HCEC 1CT (cell line): ENCODE measurements around the gene ZNF710.

ENCODE experiments used
- DNase-seq: peaks from one replicate; pipeline ENCODE4 v3.0.0-alpha.2; 2017

Gene ZNF710

DNA sequence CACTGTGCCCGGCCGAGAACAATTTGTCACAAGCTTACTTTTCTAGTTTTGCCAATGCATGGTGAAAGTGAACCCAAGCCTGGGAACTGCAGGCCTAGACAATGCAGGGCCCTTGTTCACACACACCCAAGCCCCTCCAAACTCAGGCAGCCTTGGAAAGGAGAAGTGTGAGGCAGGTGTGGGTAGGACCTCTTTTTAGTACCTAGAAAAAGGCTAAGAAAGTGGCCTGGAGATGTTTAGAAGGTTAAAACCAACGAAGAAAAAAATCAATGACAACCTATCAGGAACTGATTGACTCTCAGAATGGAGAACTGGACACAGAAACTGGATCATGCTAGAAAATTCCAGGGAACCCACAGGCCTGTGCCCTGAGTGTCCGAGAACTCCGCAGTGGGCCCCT, 82.3 kb downstream of the ZNF710 start:
- no peak for DNase-seq

DNA sequence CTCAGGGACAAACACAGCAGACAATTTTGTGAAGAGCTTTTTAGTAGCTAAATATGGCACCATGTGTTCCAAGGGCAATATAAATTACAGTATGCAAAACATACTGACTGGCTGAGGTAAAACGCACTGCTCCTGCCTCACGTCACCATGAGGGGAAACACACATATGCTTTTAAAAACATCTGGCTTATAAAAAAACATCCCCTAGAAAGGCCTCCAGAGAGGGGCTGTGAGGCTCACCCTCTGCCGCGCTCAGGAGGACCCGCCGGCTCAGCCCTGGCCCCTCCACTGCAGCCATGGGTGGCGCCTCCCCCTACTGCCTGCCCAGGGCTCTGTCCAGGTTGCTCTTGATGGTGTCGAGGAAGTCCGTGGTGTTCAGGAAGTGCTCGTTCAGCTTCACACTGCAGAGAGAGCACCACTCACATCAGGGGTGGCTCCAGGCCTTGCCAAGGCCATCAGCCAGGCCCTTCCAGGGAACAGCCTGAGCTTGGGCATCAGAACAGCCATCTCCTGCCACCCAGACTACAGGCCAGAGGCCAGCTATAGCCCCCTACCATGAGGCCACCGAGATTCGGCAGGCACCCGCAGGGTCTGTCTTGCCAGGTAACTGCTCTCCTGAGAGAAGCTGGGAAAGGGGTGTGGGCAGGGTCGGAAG, 83.0 kb downstream of the ZNF710 start:
- DNase-seq: no peak

DNA sequence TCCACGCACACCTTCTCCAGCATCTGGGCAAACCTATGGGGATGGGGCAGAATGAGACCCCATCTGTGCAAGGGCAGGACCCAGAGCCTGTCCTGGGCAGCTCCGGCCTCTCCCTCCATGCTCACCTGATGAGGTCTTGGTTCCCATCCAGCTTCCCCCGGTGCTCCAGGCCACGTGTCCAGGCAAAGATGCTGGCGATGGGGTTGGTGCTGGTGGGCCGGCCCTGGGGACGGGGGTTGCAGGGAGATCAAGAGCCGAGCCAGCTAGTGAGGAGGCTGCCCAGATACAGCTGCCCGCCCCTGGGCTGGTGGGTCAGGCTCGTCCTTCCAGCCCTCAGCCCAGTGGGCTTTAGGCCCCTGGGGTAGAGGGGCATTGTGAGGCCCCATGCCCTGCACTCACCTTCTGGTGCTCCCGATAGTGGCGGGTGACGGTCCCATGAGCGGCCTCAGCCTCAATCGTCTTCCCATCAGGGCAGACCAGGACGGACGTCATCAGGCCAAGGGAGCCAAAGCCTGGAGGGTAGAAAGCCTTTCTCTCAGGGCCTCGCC, 83.8 kb downstream of the ZNF710 start:
- no peak for DNase-seq

DNA sequence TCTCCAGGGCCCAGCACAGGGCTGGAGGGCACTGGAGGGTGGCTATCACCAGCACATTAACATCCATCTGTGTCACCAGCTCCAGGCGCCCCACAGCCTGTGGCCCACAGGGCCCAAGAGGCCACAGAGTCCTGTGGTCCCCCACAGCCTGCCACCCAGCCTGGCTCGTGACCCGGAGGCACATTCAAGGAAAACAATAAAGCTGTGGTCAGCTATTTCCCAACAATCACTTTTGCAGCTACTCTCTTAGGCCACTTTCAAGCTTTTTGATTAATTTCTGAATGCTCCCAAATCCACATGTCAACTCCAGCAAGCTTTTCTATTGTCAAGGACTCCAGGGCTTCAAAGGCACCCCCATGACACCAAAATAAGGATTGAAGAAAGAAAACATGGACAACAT, 84.4 kb downstream of the ZNF710 start:
- no peak for DNase-seq

DNA sequence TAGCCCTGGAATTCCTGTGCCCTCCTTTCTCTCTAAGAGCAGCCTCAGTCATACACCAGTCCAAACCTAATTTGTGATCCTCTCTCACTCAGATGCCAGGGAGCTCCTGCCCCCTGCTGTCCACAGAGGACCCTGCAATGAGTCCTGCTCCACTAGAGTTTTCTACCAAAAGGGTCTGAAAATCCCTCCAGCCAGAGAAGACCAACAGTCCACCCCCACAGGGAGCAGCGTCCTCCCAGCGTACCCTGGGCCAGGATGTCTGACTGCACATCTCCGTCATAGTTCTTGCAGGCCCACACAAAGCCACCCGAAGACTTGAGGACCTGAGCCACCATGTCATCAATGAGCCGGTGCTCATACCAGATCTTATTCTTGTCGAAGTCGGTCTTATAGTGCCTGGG, 85.7 kb downstream of the ZNF710 start:
- peak; percentile 42 for DNase-seq

DNA sequence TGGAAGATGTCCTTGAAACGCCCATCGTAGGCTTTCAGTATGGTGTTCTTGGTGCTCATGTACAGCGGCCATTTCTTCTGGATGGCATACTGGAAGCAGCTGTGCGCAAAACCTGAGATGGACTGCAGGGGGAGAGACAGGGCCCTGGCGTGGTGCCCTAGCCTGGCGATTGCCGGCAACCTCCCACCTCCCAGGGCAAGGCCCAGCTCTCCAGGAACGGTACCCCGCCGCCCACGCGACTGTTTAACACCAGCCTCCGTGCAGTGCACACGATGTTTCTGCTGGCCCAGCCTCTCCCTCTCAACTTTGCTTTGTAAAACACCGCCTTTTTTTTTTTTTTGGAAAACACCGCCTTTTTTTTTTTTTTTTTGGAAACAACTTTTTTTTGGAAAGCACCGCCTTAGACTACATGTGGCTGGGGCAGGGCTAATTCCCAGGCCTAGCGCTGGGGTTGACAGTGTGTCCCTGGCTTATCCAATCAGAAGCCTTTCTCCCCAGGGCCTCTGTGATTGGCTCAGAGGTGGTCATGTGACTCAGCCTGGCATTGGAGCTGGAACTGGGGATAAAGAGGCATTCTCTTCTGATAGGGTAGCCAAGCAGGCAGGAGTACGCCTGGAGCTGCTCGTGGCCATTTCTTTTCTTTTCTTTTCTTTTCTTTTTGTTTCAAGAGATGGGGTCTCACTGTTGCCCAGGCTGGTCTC, 86.5 kb downstream of the ZNF710 start:
- peak; percentile 38 for DNase-seq

DNA sequence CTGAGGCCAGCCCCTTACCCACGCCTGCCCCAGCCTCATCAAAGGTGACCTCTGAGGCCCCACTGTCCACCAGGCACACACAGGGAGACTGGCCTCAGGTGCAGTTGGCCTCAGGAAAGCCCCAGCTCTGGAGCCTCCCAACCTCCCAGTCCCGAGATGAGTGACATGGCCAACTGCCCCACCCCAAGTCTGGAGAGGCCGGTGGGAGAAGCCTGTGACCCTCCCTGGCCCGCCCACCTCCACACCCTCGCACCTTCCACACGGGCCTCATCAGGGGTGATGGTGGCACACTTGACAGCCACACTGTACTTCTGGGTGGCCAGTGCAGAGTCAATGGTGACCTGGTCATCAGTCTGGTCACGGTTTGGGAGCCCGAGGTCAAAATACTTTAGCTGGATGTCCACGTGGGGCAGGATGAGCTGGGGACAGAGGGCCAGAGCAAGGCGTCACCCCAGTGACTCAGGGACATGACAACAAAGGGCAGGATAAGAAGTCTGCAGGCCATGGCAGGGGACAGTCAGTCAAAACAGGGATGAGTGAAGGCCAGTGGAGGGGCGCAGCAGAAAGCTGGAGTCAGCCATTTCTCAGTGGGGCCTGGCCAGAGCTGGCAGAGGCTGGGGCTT, 89.2 kb downstream of the ZNF710 start:
- no peak for DNase-seq

DNA sequence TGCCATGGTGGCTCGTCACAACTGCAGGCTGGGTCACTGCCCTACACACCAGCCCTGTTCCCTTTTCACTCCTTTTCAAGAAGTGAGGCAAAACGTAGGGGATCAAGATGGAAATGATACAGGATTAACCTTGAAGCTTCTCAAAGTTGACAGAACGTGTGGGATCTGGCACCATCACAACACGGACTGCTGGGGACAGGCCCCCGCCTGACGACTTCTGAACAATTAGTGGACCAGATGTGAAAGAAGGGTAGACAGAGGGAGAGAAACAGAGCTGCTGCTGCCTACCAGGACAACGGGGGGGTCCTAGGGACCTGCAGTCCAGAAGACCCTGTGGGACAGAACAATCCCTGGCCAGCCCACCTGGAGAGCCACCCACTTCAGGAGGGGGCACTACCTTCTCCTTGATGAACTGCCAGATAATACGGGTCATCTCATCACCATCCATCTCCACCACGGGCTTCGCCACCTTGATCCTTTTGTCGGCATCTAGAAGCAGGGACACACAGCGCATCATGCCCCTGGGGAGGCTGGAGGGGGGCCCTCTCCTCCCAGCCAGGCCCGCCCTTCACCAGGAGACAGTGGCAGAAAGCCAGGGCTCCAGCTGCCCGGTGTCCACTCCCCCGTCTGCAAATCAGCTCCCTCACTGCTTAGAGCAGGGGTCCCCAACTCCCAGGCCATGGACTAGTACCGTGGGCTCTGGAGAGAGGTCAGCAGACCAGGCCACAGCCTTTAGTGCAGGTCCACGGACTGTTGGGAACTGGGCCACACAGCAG, 90.2 kb downstream of the ZNF710 start:
- DNase-seq: no peak

DNA sequence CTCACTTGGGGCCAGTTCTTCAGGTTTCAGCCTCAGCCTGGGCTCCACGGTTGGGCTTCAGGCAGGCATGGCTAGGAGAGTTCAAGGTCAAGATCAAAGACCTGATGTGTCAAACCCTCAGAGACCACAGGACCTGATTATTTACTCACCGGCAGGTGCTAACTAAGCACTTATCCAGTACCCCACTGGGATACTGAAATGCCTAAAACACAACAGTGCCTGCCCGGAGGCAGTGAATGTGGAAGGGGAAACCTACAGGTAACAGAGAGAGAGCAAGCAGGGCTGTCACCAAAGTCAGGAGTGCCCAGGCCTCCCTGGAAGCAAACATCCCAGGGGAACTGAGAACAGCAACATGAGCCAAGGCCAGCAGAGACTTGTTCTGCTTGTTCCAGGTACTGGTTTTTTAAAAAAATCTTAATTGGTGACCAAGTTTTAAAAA, 94.4 kb downstream of the ZNF710 start:
- no peak for DNase-seq

DNA sequence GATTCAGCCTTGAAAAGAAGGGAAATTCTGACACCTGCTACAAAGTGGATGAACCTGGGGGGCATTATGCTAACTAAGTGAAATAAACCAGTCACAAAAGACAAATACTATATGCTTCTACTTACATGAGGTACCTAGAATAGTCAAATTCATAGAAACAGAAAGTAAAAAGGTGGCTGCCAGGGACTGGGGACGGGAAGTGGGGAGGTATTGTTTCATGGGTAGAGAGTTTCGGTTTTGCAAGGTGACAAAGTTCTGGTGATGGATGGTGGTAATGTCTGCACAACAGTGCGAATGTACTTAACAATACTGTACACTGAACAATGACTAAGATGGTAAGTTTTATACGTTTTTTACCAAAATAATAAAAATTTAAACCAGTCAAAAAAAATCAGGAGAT, 96.4 kb downstream of the ZNF710 start:
- DNase-seq: no peak

DNA sequence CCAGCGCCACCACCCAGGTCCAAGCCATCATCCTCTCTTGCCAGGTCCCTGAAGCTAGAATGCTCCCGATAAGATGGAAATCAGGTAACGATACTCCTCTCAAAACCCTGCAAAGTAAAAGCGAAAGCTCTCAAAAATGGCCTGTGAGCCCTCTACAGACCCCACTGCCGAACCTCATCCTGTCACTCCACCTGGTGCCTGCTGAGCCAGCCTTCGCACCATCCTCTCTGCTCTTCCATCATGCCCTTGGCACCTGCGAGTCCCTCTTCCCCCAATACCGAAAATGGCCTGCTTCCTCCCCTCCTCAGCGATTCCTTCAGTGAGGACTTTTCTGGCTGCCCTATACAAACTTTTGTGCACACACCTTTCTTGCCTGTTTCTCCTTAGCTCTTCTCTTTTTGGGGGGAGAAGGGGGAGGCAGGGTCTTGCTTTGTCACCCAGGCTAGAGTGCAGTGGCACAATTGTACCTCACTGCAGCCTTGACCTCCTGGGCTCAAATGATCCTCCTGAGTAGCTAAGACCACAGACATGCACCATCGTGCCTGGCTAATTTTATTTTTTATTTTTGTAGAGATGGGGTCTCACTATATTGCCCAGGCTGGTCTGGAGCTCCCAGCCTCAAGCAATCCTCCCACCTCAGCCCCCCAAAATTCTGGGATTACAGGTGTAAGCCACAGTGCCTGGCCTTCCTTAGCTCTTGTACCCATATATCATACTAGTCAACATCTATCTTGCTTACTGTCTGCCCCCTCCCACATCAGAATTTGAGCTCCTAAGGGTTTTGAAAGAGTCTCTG, 98.1 kb downstream of the ZNF710 start:
- DNase-seq: no peak

DNA sequence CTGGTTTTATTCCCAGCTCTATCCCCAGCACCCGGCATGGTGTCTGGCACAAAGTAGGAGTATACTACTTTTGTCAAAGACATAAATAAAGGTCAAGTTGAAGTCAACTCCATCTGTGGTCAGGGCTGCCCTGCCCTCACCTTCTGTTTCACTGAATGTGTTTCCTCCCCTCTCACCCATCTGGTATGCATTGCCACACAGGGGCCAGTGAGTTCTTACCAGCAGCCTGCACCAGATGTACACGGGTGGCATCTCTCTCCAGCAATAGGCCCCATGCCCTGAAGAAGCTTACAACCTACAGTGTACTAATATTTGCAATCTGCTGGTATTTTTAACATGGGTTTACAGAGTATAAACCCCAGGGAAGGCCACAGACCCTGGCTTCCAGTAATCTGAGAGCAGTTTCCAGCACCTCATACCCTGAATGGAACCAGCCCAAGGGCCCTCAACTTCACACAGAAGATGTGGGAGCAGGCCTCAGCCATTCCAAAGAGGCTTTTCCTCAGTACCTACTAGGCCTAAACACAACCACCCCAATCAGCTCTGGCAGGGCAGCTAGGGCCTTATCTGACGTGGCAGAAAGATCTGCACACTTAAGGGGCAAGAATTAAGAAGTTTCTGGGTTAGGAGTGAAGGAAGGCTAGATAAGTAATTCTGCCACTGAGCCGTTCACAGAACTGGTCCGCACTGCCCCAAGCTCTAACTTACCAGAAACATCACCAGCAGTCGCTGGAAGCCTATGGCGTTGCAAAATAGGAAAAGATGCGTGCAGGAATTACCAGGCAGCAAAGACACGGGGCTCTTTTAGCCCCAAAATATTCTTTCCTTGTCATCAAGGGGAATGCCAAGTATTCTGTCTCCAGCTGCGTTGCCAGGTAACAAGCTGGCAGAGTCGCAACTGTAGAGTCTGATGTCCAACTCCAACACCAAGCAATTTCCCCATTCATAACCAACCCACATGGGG, 99.0 kb downstream of the ZNF710 start:
- DNase-seq: peak; percentile 16

DNA sequence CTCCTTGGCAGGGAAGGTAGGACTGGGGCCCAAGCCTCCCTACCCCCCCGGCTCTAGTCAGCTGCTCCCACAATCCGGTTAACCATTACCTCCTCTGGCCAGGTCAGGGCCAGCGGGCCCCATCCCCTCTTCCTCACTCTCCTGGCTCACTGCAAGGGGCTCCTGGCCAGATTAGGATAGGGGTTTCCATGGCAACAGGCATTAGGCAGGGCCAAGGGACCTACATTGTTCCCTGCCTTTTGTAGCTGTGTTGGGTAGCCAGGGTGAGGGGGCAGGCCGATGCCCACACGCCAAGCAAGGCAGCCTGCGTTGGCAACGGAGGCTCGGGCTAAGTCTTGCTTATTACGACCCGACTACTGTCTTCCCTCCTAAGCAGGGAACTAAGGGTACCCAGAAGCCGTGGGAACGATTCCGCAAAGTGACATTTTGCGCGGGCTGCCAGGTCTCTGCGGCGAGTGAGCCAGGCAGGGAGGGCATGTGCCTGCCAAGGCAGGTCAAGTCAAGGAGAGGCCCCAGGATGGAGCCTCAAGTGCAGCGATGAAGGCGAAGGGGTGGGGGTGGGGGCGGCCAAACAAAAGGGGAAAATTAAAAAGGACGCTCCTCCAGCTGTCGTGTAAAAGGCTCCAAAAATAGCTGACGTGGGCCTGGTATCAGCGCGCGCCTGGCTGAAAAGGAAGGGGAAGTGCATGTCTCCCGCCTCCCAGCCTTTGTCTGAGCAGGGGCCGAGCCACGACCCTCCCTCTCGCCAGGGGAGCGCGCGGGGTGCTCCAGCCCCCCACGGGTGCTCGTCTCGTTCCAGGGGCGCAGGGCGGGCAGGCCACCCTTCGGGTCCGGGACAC, 100.2 kb downstream of the ZNF710 start:
- DNase-seq: no peak

DNA sequence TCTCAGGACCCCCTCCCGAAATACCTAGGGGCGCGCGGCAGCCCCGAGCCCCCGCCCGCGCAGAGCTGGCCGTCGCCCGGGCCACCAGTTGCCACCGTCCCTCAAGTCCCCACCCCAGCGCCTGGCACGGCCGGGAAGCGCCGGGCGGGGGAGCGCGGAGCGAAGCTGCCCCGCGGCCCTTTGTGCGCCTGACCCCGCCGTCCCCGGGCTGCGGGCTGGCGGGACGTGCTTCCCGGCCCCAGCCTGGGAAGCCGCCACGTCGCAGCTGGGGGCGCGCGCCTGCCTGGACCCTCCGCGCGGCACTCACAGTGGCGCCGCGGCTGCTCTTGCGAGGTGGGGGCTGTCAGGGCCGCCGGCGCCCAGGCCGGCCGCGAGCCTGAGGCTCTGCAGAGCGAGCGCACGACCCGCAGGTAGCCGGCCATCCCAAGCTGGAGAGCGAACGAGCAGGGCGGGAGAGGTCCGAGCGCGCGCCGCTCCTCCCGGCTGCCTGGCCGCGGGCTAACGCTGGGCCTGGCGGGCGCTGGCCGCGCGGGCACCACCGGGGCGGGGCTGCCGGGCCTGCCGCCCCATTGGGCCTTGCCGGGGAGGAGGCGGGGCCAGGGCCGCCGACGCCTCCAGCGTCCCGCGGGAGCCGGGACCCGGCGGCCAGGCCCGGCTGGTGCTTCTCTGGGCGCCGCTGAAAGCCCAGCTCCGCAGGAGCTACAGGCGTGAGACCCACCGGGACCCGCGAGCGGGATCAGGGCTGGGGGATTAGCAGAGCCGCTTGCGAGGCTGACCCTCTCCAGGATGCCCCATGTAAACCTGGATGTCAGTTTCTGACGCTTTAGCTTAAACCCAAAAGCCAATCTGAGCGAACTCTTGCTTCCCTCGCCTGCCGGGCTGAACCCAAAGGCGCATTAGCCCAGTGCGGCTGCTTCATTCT, 101.1 kb downstream of the ZNF710 start, which contains the start of gene IDH2:
Gene IDH2 (minus strand): TSS at position 500 of the 922 bp plus-strand sequence. CDS start 78 bp downstream, at position 422.
- peak; percentile 76 for DNase-seq

DNA sequence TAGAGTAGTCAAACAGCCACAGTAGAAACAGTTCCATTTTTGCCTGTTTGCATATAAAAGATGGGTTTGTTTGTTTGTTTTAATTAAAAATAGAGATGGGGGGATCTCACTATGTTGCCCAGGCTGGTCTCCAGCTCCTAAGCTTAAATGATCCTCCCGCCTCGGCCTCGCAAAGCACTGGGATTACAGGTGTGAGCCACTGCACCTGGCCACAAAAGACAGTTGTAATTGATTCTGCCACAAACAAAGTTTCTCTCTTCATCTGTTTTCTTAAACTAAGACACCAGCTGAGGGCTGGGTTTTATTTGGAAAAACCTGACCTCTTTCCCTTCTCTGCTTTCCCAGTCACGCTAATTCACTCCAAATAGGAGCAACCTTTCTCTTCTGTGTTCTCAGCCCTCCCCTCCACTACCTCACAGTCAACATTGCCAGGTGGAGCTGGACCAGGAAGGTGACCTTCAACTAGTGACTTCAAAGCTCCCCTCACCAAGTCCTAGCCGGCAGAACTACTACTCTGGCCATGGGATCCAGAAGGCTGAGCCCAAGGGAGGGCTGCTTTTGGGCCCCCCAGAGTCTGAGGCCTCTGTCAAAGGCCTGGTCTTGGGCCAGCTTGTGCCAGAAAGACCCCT, 102.7 kb downstream of the ZNF710 start:
- no peak for DNase-seq

DNA sequence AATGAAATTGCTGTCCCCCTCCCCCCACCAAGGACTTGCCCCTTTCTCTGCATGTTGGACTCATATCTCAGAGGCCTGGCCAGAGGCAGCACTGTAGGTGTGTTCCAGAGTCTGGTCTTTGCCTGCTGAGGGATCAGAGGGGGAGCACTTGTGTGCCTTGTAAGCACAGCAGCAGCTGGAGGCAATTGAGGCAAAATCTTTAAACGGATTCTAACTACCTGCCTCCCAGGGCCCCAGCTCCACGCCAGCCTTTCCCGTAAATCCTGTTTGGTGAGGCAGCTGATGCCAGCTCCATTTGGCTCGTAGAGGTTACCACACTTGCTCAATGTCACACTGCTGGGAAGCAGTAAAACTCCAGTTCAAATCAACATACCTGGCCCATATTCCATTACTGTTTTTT, 103.4 kb downstream of the ZNF710 start:
- DNase-seq: no peak

DNA sequence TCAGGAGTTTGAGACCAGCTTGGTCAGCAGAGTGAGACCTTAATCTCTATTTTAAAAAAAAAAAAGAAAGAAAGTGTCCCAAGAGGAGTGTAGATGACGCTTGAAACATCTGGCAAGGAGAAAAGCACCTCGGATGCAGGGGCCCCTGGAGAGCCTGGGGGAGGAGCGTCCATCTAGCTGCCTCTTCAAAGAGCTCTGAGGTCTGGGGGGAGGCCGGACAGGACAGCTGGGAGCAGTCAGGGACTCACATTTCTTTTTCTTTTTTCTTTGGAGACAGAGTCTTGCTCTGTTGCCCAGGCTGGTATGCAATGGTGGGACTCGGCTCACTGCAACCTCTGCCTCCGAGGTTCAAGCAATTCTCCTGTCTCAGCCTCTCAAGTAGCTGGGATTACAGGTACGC, 104.4 kb downstream of the ZNF710 start:
- DNase-seq: no peak

DNA sequence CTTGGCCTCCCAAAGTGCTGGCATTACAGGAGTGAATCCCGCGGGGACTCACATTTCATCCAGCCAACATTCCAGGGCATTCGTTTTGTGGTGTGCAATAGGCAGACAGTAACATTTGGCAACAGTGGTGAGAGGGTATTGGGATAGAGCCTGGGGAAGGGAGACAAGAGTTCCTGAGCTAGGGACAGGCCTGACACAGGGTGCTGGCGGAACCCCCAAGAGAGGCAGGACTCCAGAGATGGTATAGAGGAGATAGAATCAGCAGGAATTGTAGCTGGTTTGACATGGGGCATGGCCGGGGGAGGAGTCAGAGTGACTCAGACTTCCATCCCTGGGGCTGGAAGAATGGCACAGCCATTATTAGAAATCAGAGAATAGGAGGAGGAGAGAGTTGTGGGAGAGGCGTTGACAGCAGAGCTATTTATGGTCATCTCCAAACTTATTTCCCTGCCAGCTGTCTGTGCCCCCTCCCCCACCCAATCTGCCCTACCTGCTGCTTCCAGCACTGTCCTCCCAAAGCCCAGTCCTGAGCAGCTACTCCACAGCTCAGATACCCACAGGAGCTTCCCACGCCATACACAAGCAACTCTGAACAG, 105.5 kb downstream of the ZNF710 start:
- peak; percentile 35 for DNase-seq
